Natural killer cell treated with Interleukin-12 subunit alpha and Interleukin-12 subunit beta and Interleukin-15 and Interleukin-18, amount 100 ng/mL, for 72 hours (primary cell): ENCODE data around the gene C17orf67. TPM values are rescaled to one million over a fixed set of nuclear protein-coding genes. Genes with fewer than 3 reads are reported as not detected.

ENCODE experiments used
- ATAC-seq, 2 donors: fragments of 150-1000 bp; cut with Tn5 transposase in 1 of 2; sonication (Bioruptor Pico), chemical (Tn5 transposase) in 1 of 2; 2 replicates each; pipeline ENCODE4 v1.10.0; 2021
- DNase-seq: peaks from one replicate; pipeline ENCODE4 v3.0.0; 2022; ENCODE audit warnings: low spot score
- H3K27ac Mint-ChIP-seq, 2 donors: 1 replicate in 1 of 2; 2 replicates in 1 of 2; pipeline ENCODE4 v1.8.0; 2022; ENCODE audit warnings: mixed read lengths in 2 of 2, mild to moderate bottlenecking in 1 of 2, moderate library complexity in 1 of 2
- H3K27me3 Mint-ChIP-seq, 2 donors: 1 replicate in 1 of 2; 2 replicates in 1 of 2; pipeline ENCODE4 v1.8.0; 2022; ENCODE audit warnings: mixed read lengths in 2 of 2
- H3K36me3 Mint-ChIP-seq: one replicate; pipeline ENCODE4 v1.8.0; 2022; ENCODE audit warnings: mixed read lengths
- H3K4me1 Mint-ChIP-seq, 2 donors: 1 replicate in 1 of 2; 2 replicates in 1 of 2; pipeline ENCODE4 v1.8.0; 2022; ENCODE audit warnings: low read depth in 2 of 2, mixed read lengths in 2 of 2, mild to moderate bottlenecking in 1 of 2
- H3K4me3 Mint-ChIP-seq: one replicate; pipeline ENCODE4 v1.8.0; 2022; ENCODE audit warnings: mixed read lengths
- H3K9me3 Mint-ChIP-seq: 2 replicates; pipeline ENCODE4 v1.8.0; 2022; ENCODE audit warnings: mixed read lengths
- total RNA-seq, 2 donors: library from RNA; stranded (reverse); gene quantifications; one replicate each; pipeline ENCODE4 v1.2.3, GENCODE V29; 2022

C17orf67 gene
- total RNA-seq, 2 donors from 2014 or later: 1.9 to 4.7 TPM

- no peak for DNase-seq
These were observed 23.9 kb downstream of the C17orf67 start for GRCh38 chr17:56809820-56810179.

GRCh38 chr17:56809106-56809819 is 24.5 kb downstream of the C17orf67 start:
- Mint-ChIP-seq H3K27me3 (peaks cover 0 to 5% of the 10 kb centered on the region in 2 donors), H3K4me1 (no peaks in the 10 kb centered on the region), H3K4me3 (no peak overlapping the region), H3K36me3 (no peaks in the 10 kb centered on the region), H3K9me3 (no peaks in the 10 kb centered on the region), H3K27ac (no peak overlapping the region)
- DNase-seq (no peak), ATAC-seq (peak; percentile 28 to 31)

More at GRCh38 chr17:56809820-56810179, 23.9 kb downstream of the C17orf67 start:
- no peaks in the 10 kb centered on the region for H3K4me1 Mint-ChIP-seq
- no peak overlapping the region for H3K4me3 Mint-ChIP-seq
- H3K27me3 Mint-ChIP-seq: peaks cover 0 to 5% of the 10 kb centered on the region in 2 donors
- H3K27ac Mint-ChIP-seq: no peak overlapping the region
- no peaks in the 10 kb centered on the region for H3K36me3 Mint-ChIP-seq
- peak; percentile 32 to 52 for ATAC-seq
- no peaks in the 10 kb centered on the region for H3K9me3 Mint-ChIP-seq

GRCh38 chr17:56808503-56808902 is 25.2 kb downstream of the C17orf67 start:
- Mint-ChIP-seq H3K9me3 (no peaks in the 10 kb centered on the region), H3K36me3 (no peaks in the 10 kb centered on the region)
- ATAC-seq: no peak

GRCh38 chr17:56807723-56808122 is 26.0 kb downstream of the C17orf67 start:
- ATAC-seq (no peak), DNase-seq (no peak)
- Mint-ChIP-seq H3K4me1 (no peaks in the 10 kb centered on the region), H3K9me3 (no peaks in the 10 kb centered on the region), H3K4me3 (no peak overlapping the region), H3K27me3 (peaks cover 0 to 5% of the 10 kb centered on the region in 2 donors), H3K36me3 (no peaks in the 10 kb centered on the region), H3K27ac (no peak overlapping the region)

More at GRCh38 chr17:56808503-56808902, 25.2 kb downstream of the C17orf67 start:
- H3K27ac Mint-ChIP-seq: no peak overlapping the region
- H3K27me3 Mint-ChIP-seq: peaks cover 0 to 5% of the 10 kb centered on the region in 2 donors
- no peak overlapping the region for H3K4me3 Mint-ChIP-seq
- no peak for DNase-seq
- no peaks in the 10 kb centered on the region for H3K4me1 Mint-ChIP-seq

GRCh38 chr17:56806949-56807348 is 26.8 kb downstream of the C17orf67 start:
- no peaks in the 10 kb centered on the region for H3K4me1 Mint-ChIP-seq
- ATAC-seq: no peak
- no peak for DNase-seq

GRCh38 chr17:56804454-56804853 is 29.3 kb downstream of the C17orf67 start:
- no peaks in the 10 kb centered on the region for H3K9me3 Mint-ChIP-seq
- DNase-seq (no peak), ATAC-seq (no peak)
- H3K4me1 Mint-ChIP-seq: no peaks in the 10 kb centered on the region
- no peaks in the 10 kb centered on the region for H3K36me3 Mint-ChIP-seq
- H3K4me3 Mint-ChIP-seq: no peak overlapping the region
- H3K27me3 Mint-ChIP-seq: no peaks in the 10 kb centered on the region
- H3K27ac Mint-ChIP-seq: no peak overlapping the region

More at GRCh38 chr17:56806949-56807348, 26.8 kb downstream of the C17orf67 start:
- no peaks in the 10 kb centered on the region for H3K36me3 Mint-ChIP-seq
- no peaks in the 10 kb centered on the region for H3K9me3 Mint-ChIP-seq
- no peaks in the 10 kb centered on the region for H3K27me3 Mint-ChIP-seq
- no peak overlapping the region for H3K27ac Mint-ChIP-seq
- no peak overlapping the region for H3K4me3 Mint-ChIP-seq

- DNase-seq (no peak), ATAC-seq (no peak)
- Mint-ChIP-seq H3K27ac (no peak overlapping the region), H3K36me3 (no peaks in the 10 kb centered on the region), H3K9me3 (no peaks in the 10 kb centered on the region), H3K4me3 (no peak overlapping the region), H3K4me1 (no peaks in the 10 kb centered on the region), H3K27me3 (no peaks in the 10 kb centered on the region)
These were observed 30.6 kb downstream of the C17orf67 start for GRCh38 chr17:56803071-56803470.

- DNase-seq (no peak), ATAC-seq (no peak)
- no peak overlapping the region for H3K27ac Mint-ChIP-seq
- H3K36me3 Mint-ChIP-seq: no peaks in the 10 kb centered on the region
- no peaks in the 10 kb centered on the region for H3K9me3 Mint-ChIP-seq
- H3K27me3 Mint-ChIP-seq: no peaks in the 10 kb centered on the region
- H3K4me1 Mint-ChIP-seq: no peaks in the 10 kb centered on the region
- no peak overlapping the region for H3K4me3 Mint-ChIP-seq
These were observed 32.1 kb downstream of the C17orf67 start for GRCh38 chr17:56801459-56802178.

- H3K27ac Mint-ChIP-seq: no peak overlapping the region
- no peaks in the 10 kb centered on the region for H3K27me3 Mint-ChIP-seq
- ATAC-seq (no peak), DNase-seq (no peak)
- no peaks in the 10 kb centered on the region for H3K36me3 Mint-ChIP-seq
- no peaks in the 10 kb centered on the region for H3K4me1 Mint-ChIP-seq
- H3K9me3 Mint-ChIP-seq: no peaks in the 10 kb centered on the region
- no peak overlapping the region for H3K4me3 Mint-ChIP-seq
These were observed 34.8 kb downstream of the C17orf67 start for GRCh38 chr17:56798916-56799315.

GRCh38 chr17:56796536-56796935 is 37.2 kb downstream of the C17orf67 start:
- peaks cover 5 to 7% of the 10 kb centered on the region in 2 donors for H3K4me1 Mint-ChIP-seq
- no peak overlapping the region for H3K27ac Mint-ChIP-seq
- peaks cover 10% of the 10 kb centered on the region for H3K36me3 Mint-ChIP-seq
- no peak overlapping the region for H3K4me3 Mint-ChIP-seq
- ATAC-seq (no peak), DNase-seq (no peak)
- peaks cover 9% of the 10 kb centered on the region for H3K9me3 Mint-ChIP-seq
- no peaks in the 10 kb centered on the region for H3K27me3 Mint-ChIP-seq

GRCh38 chr17:56795221-56795865 is 38.4 kb downstream of the C17orf67 start:
- Mint-ChIP-seq H3K9me3 (peaks cover 9% of the 10 kb centered on the region), H3K4me1 (peaks cover 5 to 7% of the 10 kb centered on the region in 2 donors), H3K4me3 (no peak overlapping the region), H3K27ac (no peak overlapping the region), H3K36me3 (peaks cover 10% of the 10 kb centered on the region), H3K27me3 (no peaks in the 10 kb centered on the region)
- DNase-seq (no peak), ATAC-seq (no peak)

- H3K9me3 Mint-ChIP-seq: peaks cover 9% of the 10 kb centered on the region
- no peak overlapping the region for H3K27ac Mint-ChIP-seq
- no peak for DNase-seq
- no peak for ATAC-seq
- no peak overlapping the region for H3K4me3 Mint-ChIP-seq
- H3K27me3 Mint-ChIP-seq: peaks cover 0 to 5% of the 10 kb centered on the region in 2 donors
- peaks cover 10% of the 10 kb centered on the region for H3K36me3 Mint-ChIP-seq
- peaks cover 5 to 7% of the 10 kb centered on the region in 2 donors for H3K4me1 Mint-ChIP-seq
These were observed 39.8 kb downstream of the C17orf67 start for GRCh38 chr17:56793957-56794356.

GRCh38 chr17:56793531-56793930 is 40.2 kb downstream of the C17orf67 start:
- H3K27ac Mint-ChIP-seq: no peak overlapping the region
- peaks cover 10% of the 10 kb centered on the region for H3K36me3 Mint-ChIP-seq
- peaks cover 0 to 5% of the 10 kb centered on the region in 2 donors for H3K27me3 Mint-ChIP-seq
- ATAC-seq (no peak), DNase-seq (no peak)
- no peak overlapping the region for H3K4me3 Mint-ChIP-seq
- H3K4me1 Mint-ChIP-seq: peaks cover 5 to 7% of the 10 kb centered on the region in 2 donors
- H3K9me3 Mint-ChIP-seq: peaks cover 9% of the 10 kb centered on the region

GRCh38 chr17:56792267-56792666 is 41.5 kb downstream of the C17orf67 start:
- H3K36me3 Mint-ChIP-seq: peaks cover 10% of the 10 kb centered on the region
- H3K4me3 Mint-ChIP-seq: peak overlapping the region; percentile 18
- DNase-seq: no peak
- H3K4me1 Mint-ChIP-seq: peaks cover 13 to 15% of the 10 kb centered on the region in 2 donors
- ATAC-seq: no peak
- peak overlapping the region; percentile 11 to 48 for H3K27ac Mint-ChIP-seq
- peaks cover 0 to 6% of the 10 kb centered on the region in 2 donors for H3K27me3 Mint-ChIP-seq
- H3K9me3 Mint-ChIP-seq: peaks cover 9% of the 10 kb centered on the region
